OCI-LY1 (cell line): Measurements from ENCODE around the gene RSAD1.
A peak's percentile ranks its signal among the peaks of the same experiment; 100 is the strongest.

Source experiments
- H2AFZ ChIP-seq: fragments of 200-600 bp; sonication (generic), shearing (Covaris generic); 2 replicates; pipeline ENCODE4 v1.6.0; 2014; ENCODE audit warnings: antibody characterized with exemption, mild to moderate bottlenecking, low read length
- H3F3A ChIP-seq: fragments of 200-600 bp; sonication (generic), shearing (Covaris generic); 2 replicates; pipeline ENCODE4 v1.6.0; 2014; ENCODE audit warnings: mild to moderate bottlenecking, antibody characterized with exemption, low read length, moderate library complexity; ENCODE audit not compliant: insufficient read depth
- H3K27ac ChIP-seq: fragments of 200-600 bp; sonication (generic); 2 replicates; pipeline ENCODE4 v1.5.1; 2014; ENCODE audit warnings: low read length, mixed run types, mild to moderate bottlenecking, low read depth; ENCODE audit not compliant: poor library complexity, severe bottlenecking
- H3K27me3 ChIP-seq: fragments of 200-600 bp; sonication (generic); 2 replicates; pipeline ENCODE4 v1.6.0; 2014; ENCODE audit warnings: antibody characterized with exemption, mild to moderate bottlenecking, low read length, moderate library complexity; ENCODE audit not compliant: insufficient read depth
- H3K36me3 ChIP-seq: fragments of 200-600 bp; sonication (generic); 2 replicates; pipeline ENCODE4 v1.6.1; 2014; ENCODE audit warnings: mild to moderate bottlenecking, antibody characterized with exemption, low read length, moderate library complexity, mixed read lengths; ENCODE audit not compliant: insufficient read depth
- H3K4me1 ChIP-seq: fragments of 200-600 bp; sonication (generic); 2 replicates; pipeline ENCODE4 v1.5.1; 2014; ENCODE audit warnings: mild to moderate bottlenecking, low read length, moderate library complexity; ENCODE audit not compliant: insufficient read depth, severe bottlenecking
- H3K4me2 ChIP-seq: fragments of 200-600 bp; sonication (generic), shearing (Covaris generic); 2 replicates; pipeline ENCODE4 v1.6.1; 2014; ENCODE audit warnings: low read length
- H3K4me3 ChIP-seq: fragments of 200-600 bp; sonication (generic); 2 replicates; pipeline ENCODE4 v1.5.1; 2014; ENCODE audit warnings: low read length, low read depth, mild to moderate bottlenecking, mixed read lengths; ENCODE audit not compliant: poor library complexity, severe bottlenecking
- H3K79me2 ChIP-seq: fragments of 200-600 bp; shearing (Covaris generic); 2 replicates; pipeline ENCODE4 v1.6.1; 2016; ENCODE audit warnings: mixed run types, low read length, mixed read lengths; ENCODE audit not compliant: insufficient read depth
- H3K9ac ChIP-seq: fragments of 200-600 bp; sonication (generic), shearing (Covaris generic); 2 replicates; pipeline ENCODE4 v1.6.1; 2014; ENCODE audit warnings: mild to moderate bottlenecking, low read length, mixed read lengths
- H3K9me2 ChIP-seq: fragments of 200-600 bp; sonication (generic), shearing (Covaris generic); 2 replicates; pipeline ENCODE4 v1.6.1; 2014; ENCODE audit warnings: low read depth, mild to moderate bottlenecking, low read length, mixed read lengths
- H3K9me3 ChIP-seq: fragments of 200-600 bp; shearing (Covaris generic); 2 replicates; pipeline ENCODE4 v1.6.1; 2014; ENCODE audit warnings: low read length, mixed read lengths
- H4K20me1 ChIP-seq: fragments of 200-600 bp; sonication (generic), shearing (Covaris generic); 2 replicates; pipeline ENCODE4 v1.6.0; 2016; ENCODE audit warnings: mild to moderate bottlenecking, low read length; ENCODE audit not compliant: insufficient read depth
- EZH2 ChIP-seq: fragments of 200-600 bp; sonication (generic), shearing (Covaris generic); IDR thresholded peaks from 2 replicates; pipeline ENCODE4 v1.8.0; 2017; ENCODE audit warnings: borderline replicate concordance, mixed run types, mild to moderate bottlenecking, antibody characterized with exemption, low read length, moderate library complexity, mixed read lengths
- TF ChIP-seq, protein P1 (sequence below): fragments of 200-600 bp; sonication (generic), shearing (Covaris generic); IDR thresholded peaks from 2 replicates; pipeline ENCODE4 v1.5.1; 2017; ENCODE audit warnings: mild to moderate bottlenecking, antibody characterized with exemption, low read length, moderate library complexity, mixed read lengths

The RSAD1 gene

DNA sequence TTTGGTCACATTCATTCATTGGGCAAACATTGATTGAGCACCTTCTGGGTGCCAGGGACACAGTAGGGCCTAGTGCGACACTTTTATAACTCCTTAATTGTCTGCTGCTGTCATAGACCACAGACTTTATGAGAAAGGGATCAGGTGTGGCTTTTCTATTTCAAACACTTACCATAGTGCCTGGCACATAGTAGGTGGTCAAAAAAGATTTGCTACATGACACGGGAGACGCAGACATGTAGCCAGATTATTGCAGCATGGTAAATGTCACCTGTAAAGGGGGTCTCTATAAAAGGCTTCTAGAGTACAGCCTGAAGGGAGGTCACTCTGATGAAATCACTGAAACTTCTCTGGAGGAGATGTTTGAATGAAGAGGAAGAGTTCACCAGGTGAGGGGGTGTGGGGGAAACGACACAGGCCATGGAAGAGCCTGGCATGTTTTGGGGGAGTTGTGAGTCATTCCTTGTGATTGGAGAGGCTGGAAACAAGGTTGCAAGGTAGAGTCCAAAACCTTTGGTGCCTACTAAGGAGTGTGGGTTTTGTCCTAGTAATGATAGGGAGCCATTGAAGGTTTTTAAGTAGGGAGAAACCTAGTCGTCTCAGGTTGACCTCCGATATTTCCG is 1.6 kb downstream of the RSAD1 start:
- Histone ChIP-seq H3F3A (no peaks in the 10 kb centered on the region), H3K4me3 (peak overlapping the region; percentile 76), H3K9me2 (no peaks in the 10 kb centered on the region), H3K36me3 (no peaks in the 10 kb centered on the region), H3K79me2 (no peaks in the 10 kb centered on the region), H3K4me2 (peak overlapping the region; percentile 87; the same call in 1 of the 2 replicates), H3K27ac (no peak overlapping the region), H2AFZ (no peak overlapping the region), H3K9me3 (no peaks in the 10 kb centered on the region), H3K4me1 (peaks cover 11% of the 10 kb centered on the region), H4K20me1 (no peaks in the 10 kb centered on the region), H3K27me3 (no peaks in the 10 kb centered on the region), H3K9ac (no peak overlapping the region)
- no peak for TF ChIP-seq EZH2
- TF ChIP-seq, protein P1, sequence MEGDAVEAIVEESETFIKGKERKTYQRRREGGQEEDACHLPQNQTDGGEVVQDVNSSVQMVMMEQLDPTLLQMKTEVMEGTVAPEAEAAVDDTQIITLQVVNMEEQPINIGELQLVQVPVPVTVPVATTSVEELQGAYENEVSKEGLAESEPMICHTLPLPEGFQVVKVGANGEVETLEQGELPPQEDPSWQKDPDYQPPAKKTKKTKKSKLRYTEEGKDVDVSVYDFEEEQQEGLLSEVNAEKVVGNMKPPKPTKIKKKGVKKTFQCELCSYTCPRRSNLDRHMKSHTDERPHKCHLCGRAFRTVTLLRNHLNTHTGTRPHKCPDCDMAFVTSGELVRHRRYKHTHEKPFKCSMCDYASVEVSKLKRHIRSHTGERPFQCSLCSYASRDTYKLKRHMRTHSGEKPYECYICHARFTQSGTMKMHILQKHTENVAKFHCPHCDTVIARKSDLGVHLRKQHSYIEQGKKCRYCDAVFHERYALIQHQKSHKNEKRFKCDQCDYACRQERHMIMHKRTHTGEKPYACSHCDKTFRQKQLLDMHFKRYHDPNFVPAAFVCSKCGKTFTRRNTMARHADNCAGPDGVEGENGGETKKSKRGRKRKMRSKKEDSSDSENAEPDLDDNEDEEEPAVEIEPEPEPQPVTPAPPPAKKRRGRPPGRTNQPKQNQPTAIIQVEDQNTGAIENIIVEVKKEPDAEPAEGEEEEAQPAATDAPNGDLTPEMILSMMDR: no peak

DNA sequence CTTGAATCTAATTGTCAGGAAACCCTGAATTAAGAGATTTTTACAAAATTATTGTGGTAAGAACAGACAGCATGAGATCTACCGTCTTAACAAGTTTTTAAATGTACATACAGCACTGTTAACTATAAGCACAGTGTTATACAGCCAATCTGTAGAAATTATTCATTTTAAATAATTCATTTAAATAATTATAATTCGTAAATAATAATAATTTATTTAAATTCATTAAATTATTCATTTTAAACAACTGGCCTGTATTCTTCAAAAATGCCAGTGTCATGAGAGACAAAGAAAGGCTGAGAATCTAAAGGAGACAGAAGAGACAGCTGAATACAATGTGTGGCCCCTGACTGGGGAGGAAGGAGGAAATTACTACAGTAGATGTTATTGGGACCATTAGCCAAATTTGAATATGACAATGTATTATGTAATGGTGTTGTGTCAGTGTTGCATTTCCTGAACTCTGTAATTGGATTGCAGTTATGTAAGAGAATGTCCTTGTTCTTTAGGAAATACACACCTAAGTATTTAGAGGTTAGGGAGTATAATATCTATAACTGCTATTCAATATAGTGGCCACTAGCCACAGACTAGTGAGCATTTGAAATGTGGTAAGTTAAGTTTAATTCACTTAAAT is 2.3 kb downstream of the RSAD1 start:
- no peaks in the 10 kb centered on the region for H4K20me1 ChIP-seq
- peaks cover 11% of the 10 kb centered on the region for H3K4me1 ChIP-seq
- no peak overlapping the region for H3K4me3 ChIP-seq
- H3K4me2 ChIP-seq: no peak overlapping the region
- H3K9me3 ChIP-seq: no peaks in the 10 kb centered on the region
- no peaks in the 10 kb centered on the region for H3K9me2 ChIP-seq
- no peak for TF ChIP-seq EZH2
- TF ChIP-seq, protein P1: no peak
- no peaks in the 10 kb centered on the region for H3F3A ChIP-seq
- H3K36me3 ChIP-seq: no peaks in the 10 kb centered on the region
- no peaks in the 10 kb centered on the region for H3K27me3 ChIP-seq
- no peak overlapping the region for H3K9ac ChIP-seq
- H2AFZ ChIP-seq: no peak overlapping the region
- no peak overlapping the region for H3K27ac ChIP-seq
- no peaks in the 10 kb centered on the region for H3K79me2 ChIP-seq

DNA sequence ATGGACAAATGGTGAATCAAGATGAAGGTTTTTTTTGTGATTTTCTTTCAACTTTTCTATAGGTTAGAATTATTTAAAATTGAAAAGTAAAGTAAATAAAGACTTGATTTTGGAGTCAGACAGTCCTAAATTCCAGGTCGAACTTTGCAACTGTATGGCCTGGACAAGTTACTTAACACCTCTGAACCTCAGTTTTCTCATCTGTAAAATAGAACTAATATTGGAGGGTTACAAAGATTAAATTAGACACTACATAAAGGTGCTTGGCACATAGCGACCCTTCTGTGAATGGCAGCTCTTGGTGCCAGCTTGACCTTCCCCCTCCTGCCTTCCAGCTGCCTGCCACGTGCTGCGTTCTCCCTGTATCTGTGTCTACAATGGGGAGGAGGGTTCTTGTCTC is 3.0 kb downstream of the RSAD1 start:
- H2AFZ ChIP-seq: no peak overlapping the region
- no peaks in the 10 kb centered on the region for H4K20me1 ChIP-seq
- H3K27me3 ChIP-seq: no peaks in the 10 kb centered on the region
- H3K4me3 ChIP-seq: no peak overlapping the region
- no peaks in the 10 kb centered on the region for H3K9me3 ChIP-seq
- no peaks in the 10 kb centered on the region for H3K79me2 ChIP-seq
- H3K4me1 ChIP-seq: peaks cover 11% of the 10 kb centered on the region
- H3K9me2 ChIP-seq: no peaks in the 10 kb centered on the region
- TF ChIP-seq EZH2: no peak
- TF ChIP-seq, protein P1: no peak
- H3K4me2 ChIP-seq: no peak overlapping the region
- no peak overlapping the region for H3K9ac ChIP-seq
- H3K36me3 ChIP-seq: no peaks in the 10 kb centered on the region
- no peaks in the 10 kb centered on the region for H3F3A ChIP-seq
- no peak overlapping the region for H3K27ac ChIP-seq
